ENCODE data around the gene KRTAP21-3. TPM values are rescaled to one million over a fixed set of nuclear protein-coding genes. Genes with fewer than 3 reads are reported as not detected.

KRTAP21-3 gene
- polyA plus RNA-seq, 5 donors: not detected

Other genes starting within 250 kb of the KRTAP21-3 start
- not detected for gene KRTAP19-1, start 238.4 kb downstream of the KRTAP21-3 start, polyA plus RNA-seq (ENCODE audit: insufficient read depth in 1 of 5, insufficient read length in 5 of 5, low replicate concordance in 1 of 5)
- not detected for gene KRTAP19-2, start 231.3 kb downstream of the KRTAP21-3 start, polyA plus RNA-seq (ENCODE audit: insufficient read depth in 1 of 5, insufficient read length in 5 of 5, low replicate concordance in 1 of 5)
- gene KRTAP19-3, start 226.8 kb downstream of the KRTAP21-3 start, polyA plus RNA-seq (ENCODE audit: insufficient read depth in 1 of 5, insufficient read length in 5 of 5, low replicate concordance in 1 of 5): not detected
- not detected for gene KRTAP19-4, start 221.6 kb downstream of the KRTAP21-3 start, polyA plus RNA-seq (ENCODE audit: insufficient read depth in 1 of 5, insufficient read length in 5 of 5, low replicate concordance in 1 of 5)
- gene KRTAP19-5, start 216.6 kb downstream of the KRTAP21-3 start, polyA plus RNA-seq (ENCODE audit: insufficient read depth in 1 of 5, insufficient read length in 5 of 5, low replicate concordance in 1 of 5): not detected
- gene KRTAP19-6, start 176.9 kb downstream of the KRTAP21-3 start, polyA plus RNA-seq (ENCODE audit: insufficient read depth in 1 of 5, insufficient read length in 5 of 5, low replicate concordance in 1 of 5): not detected
- gene KRTAP19-7, start 157.5 kb downstream of the KRTAP21-3 start, polyA plus RNA-seq (ENCODE audit: insufficient read depth in 1 of 5, insufficient read length in 5 of 5, low replicate concordance in 1 of 5): not detected
- not detected for gene KRTAP22-2, start 128.4 kb downstream of the KRTAP21-3 start, polyA plus RNA-seq (ENCODE audit: insufficient read depth in 1 of 5, insufficient read length in 5 of 5, low replicate concordance in 1 of 5)
- gene KRTAP6-3, start 126.3 kb downstream of the KRTAP21-3 start, polyA plus RNA-seq (ENCODE audit: insufficient read depth in 1 of 5, insufficient read length in 5 of 5, low replicate concordance in 1 of 5): not detected
- not detected for gene KRTAP6-2, start 119.9 kb downstream of the KRTAP21-3 start, polyA plus RNA-seq (ENCODE audit: insufficient read depth in 1 of 5, insufficient read length in 5 of 5, low replicate concordance in 1 of 5)
- not detected for gene KRTAP22-1, start 117.7 kb downstream of the KRTAP21-3 start, polyA plus RNA-seq (ENCODE audit: insufficient read depth in 1 of 5, insufficient read length in 5 of 5, low replicate concordance in 1 of 5)
- gene KRTAP6-1, start 104.8 kb downstream of the KRTAP21-3 start, polyA plus RNA-seq (ENCODE audit: insufficient read depth in 1 of 5, insufficient read length in 5 of 5, low replicate concordance in 1 of 5): not detected
- not detected for gene KRTAP20-1, start 102.4 kb downstream of the KRTAP21-3 start, polyA plus RNA-seq (ENCODE audit: insufficient read depth in 1 of 5, insufficient read length in 5 of 5, low replicate concordance in 1 of 5)
- not detected for gene KRTAP20-4, start 98.2 kb downstream of the KRTAP21-3 start, polyA plus RNA-seq (ENCODE audit: insufficient read depth in 1 of 5, insufficient read length in 5 of 5, low replicate concordance in 1 of 5)
- gene KRTAP20-2, start 83.6 kb downstream of the KRTAP21-3 start, polyA plus RNA-seq (ENCODE audit: insufficient read depth in 1 of 5, insufficient read length in 5 of 5, low replicate concordance in 1 of 5): not detected
- gene KRTAP20-3, start 75.9 kb downstream of the KRTAP21-3 start, polyA plus RNA-seq (ENCODE audit: insufficient read depth in 1 of 5, insufficient read length in 5 of 5, low replicate concordance in 1 of 5): not detected
- not detected for gene KRTAP21-2, start 28.5 kb upstream of the KRTAP21-3 start, polyA plus RNA-seq (ENCODE audit: insufficient read depth in 1 of 5, insufficient read length in 5 of 5, low replicate concordance in 1 of 5)
- not detected for gene KRTAP21-1, start 36.7 kb upstream of the KRTAP21-3 start, polyA plus RNA-seq (ENCODE audit: insufficient read depth in 1 of 5, insufficient read length in 5 of 5, low replicate concordance in 1 of 5)
- not detected for gene KRTAP8-1, start 94.5 kb upstream of the KRTAP21-3 start, polyA plus RNA-seq (ENCODE audit: insufficient read depth in 1 of 5, insufficient read length in 5 of 5, low replicate concordance in 1 of 5)
- gene KRTAP7-1, start 111.0 kb upstream of the KRTAP21-3 start, polyA plus RNA-seq (ENCODE audit: insufficient read depth in 1 of 5, insufficient read length in 5 of 5, low replicate concordance in 1 of 5): not detected
- gene KRTAP11-1, start 162.8 kb upstream of the KRTAP21-3 start, polyA plus RNA-seq (ENCODE audit: insufficient read depth in 1 of 5, insufficient read length in 5 of 5, low replicate concordance in 1 of 5): not detected